ENCODE data around the gene EVI5L.

- TF ChIP-seq, protein P1, sequence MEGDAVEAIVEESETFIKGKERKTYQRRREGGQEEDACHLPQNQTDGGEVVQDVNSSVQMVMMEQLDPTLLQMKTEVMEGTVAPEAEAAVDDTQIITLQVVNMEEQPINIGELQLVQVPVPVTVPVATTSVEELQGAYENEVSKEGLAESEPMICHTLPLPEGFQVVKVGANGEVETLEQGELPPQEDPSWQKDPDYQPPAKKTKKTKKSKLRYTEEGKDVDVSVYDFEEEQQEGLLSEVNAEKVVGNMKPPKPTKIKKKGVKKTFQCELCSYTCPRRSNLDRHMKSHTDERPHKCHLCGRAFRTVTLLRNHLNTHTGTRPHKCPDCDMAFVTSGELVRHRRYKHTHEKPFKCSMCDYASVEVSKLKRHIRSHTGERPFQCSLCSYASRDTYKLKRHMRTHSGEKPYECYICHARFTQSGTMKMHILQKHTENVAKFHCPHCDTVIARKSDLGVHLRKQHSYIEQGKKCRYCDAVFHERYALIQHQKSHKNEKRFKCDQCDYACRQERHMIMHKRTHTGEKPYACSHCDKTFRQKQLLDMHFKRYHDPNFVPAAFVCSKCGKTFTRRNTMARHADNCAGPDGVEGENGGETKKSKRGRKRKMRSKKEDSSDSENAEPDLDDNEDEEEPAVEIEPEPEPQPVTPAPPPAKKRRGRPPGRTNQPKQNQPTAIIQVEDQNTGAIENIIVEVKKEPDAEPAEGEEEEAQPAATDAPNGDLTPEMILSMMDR (conservative IDR thresholded peaks at IDR 0.05; ENCODE audit: low read depth, low read length), result no peak
- TF ChIP-seq POLR2A (IDR thresholded peaks at IDR 0.05; ENCODE audit: low read depth, low read length) (no peak), MAFK (IDR thresholded peaks at IDR 0.05; ENCODE audit: low read depth, low read length) (no peak), USF2 (IDR thresholded peaks at IDR 0.05; ENCODE audit: low read depth, low read length) (no peak), RAD21 (IDR thresholded peaks at IDR 0.05; ENCODE audit: low read length) (no peak), FOS (IDR thresholded peaks at IDR 0.05; ENCODE audit: low read depth, low read length) (no peak)
These were observed 57.6 kb downstream of the EVI5L start for GRCh38 chr19:7887408-7888144.
